ENCODE results near the gene SULT1C2.

The SULT1C2 gene

GRCh38 chr2:108297436-108298141 is 8.9 kb downstream of the SULT1C2 start:
- no peak for DNase-seq

GRCh38 chr2:108301558-108301957 is 12.9 kb downstream of the SULT1C2 start:
- DNase-seq: no peak

- DNase-seq: no peak
Measured at GRCh38 chr2:108304975-108305374, 16.3 kb downstream of the SULT1C2 start.

- DNase-seq: no peak
Measured at GRCh38 chr2:108305901-108306300, 17.2 kb downstream of the SULT1C2 start.

GRCh38 chr2:108309903-108310302 is 21.2 kb downstream of the SULT1C2 start:
- no peak for DNase-seq

GRCh38 chr2:108314586-108315296 is 26.0 kb downstream of the SULT1C2 start:
- no peak for DNase-seq

GRCh38 chr2:108315444-108315934 is 26.8 kb downstream of the SULT1C2 start:
- DNase-seq: no peak

GRCh38 chr2:108316033-108316432 is 27.3 kb downstream of the SULT1C2 start:
- DNase-seq: no peak

- DNase-seq: no peak
Measured at GRCh38 chr2:108316461-108317258, 28.0 kb downstream of the SULT1C2 start.

- DNase-seq: no peak
Measured at GRCh38 chr2:108320326-108320922, 31.7 kb downstream of the SULT1C2 start.

- DNase-seq: no peak
Measured at GRCh38 chr2:108323619-108324018, 34.9 kb downstream of the SULT1C2 start.

GRCh38 chr2:108324531-108325255 is 36.0 kb downstream of the SULT1C2 start:
- DNase-seq: no peak

- no peak for DNase-seq
Measured at GRCh38 chr2:108325756-108326155, 37.1 kb downstream of the SULT1C2 start.

GRCh38 chr2:108329771-108330170 is 41.1 kb downstream of the SULT1C2 start:
- DNase-seq: no peak

- no peak for DNase-seq
Measured at GRCh38 chr2:108330979-108331378, 42.3 kb downstream of the SULT1C2 start.

GRCh38 chr2:108345951-108346350 is 57.3 kb downstream of the SULT1C2 start:
- no peak for DNase-seq

GRCh38 chr2:108346827-108347226 is 58.1 kb downstream of the SULT1C2 start:
- no peak for DNase-seq

- DNase-seq: no peak
Measured at GRCh38 chr2:108347786-108348185, 59.1 kb downstream of the SULT1C2 start.

GRCh38 chr2:108348816-108349570 is 60.3 kb downstream of the SULT1C2 start:
- no peak for DNase-seq

GRCh38 chr2:108349571-108349928 is 60.9 kb downstream of the SULT1C2 start:
- no peak for DNase-seq

- no peak for DNase-seq
Measured at GRCh38 chr2:108351889-108352288, 63.2 kb downstream of the SULT1C2 start.

- DNase-seq: no peak
Measured at GRCh38 chr2:108354136-108354535, 65.4 kb downstream of the SULT1C2 start.
